Activated naive CD4-positive, alpha-beta T cell treated with anti-CD3 and anti-CD28 coated beads, Interleukin-2, amount 50 U/mL, for 72 hours (primary cell): ENCODE results near the gene TOMM70. TPM values are rescaled to one million over a fixed set of nuclear protein-coding genes. Genes with fewer than 3 reads are reported as not detected.
"Not testable (repeated sequence)": the region's sequence is repeated elsewhere in the genome, so short reads cannot be mapped to it uniquely, and the experiment has no call there.

Source experiments
- ATAC-seq, 2 donors: fragments of 150-1000 bp; cut with Tn5 transposase; 2 replicates each; pipeline ENCODE4 v1.10.0; 2021; ENCODE audit warnings: mild to moderate bottlenecking in 2 of 2, moderate library complexity in 2 of 2
- DNase-seq, 2 donors: peaks; one replicate each; pipeline ENCODE4 v3.0.0; 2021 to 2022; ENCODE audit warnings: low spot score in 2 of 2
- H3K27ac Mint-ChIP-seq, 2 donors: one replicate each; pipeline ENCODE4 v1.8.0; 2022; ENCODE audit warnings: mild to moderate bottlenecking in 2 of 2, mixed read lengths in 2 of 2
- H3K36me3 Mint-ChIP-seq, 2 donors: one replicate each; pipeline ENCODE4 v1.8.0; 2022; ENCODE audit warnings: mixed read lengths in 2 of 2
- H3K9me3 Mint-ChIP-seq, 2 donors: one replicate each; pipeline ENCODE4 v1.8.0; 2022; ENCODE audit warnings: mixed read lengths in 2 of 2
- total RNA-seq, 2 donors: library from RNA; stranded (reverse); gene quantifications; one replicate each; pipeline ENCODE4 v1.2.3, GENCODE V29; 2022

The TOMM70 gene
- total RNA-seq, 2 donors from 2014 or later, result 47.2 to 52.8 TPM

DNA sequence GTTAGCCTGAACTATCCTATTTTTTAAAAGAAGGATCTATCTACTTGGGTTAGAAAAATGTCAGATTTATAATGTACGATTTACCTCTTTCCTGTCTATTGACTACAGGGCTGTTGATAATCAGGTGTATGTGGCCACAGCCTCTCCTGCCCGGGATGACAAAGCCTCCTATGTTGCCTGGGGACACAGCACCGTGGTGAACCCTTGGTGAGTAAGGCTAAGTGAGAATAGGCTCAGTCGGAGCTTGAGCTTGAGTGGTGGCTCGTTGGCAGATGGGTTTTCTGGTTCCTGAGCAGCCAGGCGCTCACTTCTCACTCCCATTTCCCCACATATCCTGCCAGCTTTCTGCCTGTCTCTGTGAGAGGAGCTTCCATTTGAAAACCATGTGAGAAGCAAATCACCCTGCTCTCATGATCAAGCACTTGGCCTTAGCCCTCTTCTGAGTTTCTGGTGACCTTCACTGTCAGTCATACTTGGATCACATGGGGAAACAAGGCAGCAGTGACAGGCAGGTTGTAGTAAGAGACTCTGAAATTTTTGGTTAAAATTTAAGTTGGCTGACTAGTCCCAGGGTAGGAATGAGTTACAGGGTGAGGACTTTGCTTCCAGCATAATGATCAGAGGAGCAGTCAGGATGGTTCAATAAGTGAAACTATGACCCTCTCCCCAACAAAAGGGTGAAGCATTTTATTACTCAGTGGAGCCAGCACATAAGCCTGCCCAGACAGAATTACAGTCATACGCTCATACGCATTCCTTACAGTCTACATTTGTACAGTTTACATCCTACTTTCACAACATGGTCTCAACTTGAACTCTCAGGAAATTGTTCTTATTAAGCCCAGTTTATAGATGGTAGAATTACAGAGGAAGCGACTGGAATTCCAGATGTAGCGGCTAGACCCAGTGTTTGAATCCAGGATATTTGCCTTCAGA is 48.3 kb downstream of the TOMM70 start:
- ATAC-seq, result peak; percentile 24 to 33
- peaks cover 0 to 7% of the 10 kb centered on the region in 2 donors for H3K9me3 Mint-ChIP-seq
- H3K27ac Mint-ChIP-seq, result peak overlapping the region in 1 of 2 donors; percentile 50
- no peak for DNase-seq
- H3K36me3 Mint-ChIP-seq, result peaks cover 30 to 35% of the 10 kb centered on the region in 2 donors

DNA sequence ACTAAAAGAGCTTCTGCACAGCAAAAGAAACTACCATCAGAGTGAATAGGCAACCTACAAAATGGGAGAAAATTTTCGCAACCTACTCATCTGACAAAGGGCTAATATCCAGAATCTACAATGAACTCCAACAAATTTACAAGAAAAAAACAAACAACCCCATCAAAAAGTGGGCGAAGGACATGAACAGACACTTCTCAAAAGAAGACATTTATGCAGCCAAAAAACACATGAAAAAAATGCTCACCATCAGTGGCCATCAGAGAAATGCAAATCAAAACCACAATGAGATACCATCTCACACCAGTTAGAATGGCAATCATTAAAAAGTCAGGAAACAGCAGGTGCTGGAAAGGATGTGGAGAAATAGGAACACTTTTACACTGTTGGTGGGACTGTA is 49.1 kb downstream of the TOMM70 start:
- peaks cover 30 to 35% of the 10 kb centered on the region in 2 donors for H3K36me3 Mint-ChIP-seq
- ATAC-seq, H3K9me3 Mint-ChIP-seq, H3K27ac Mint-ChIP-seq, DNase-seq: not testable (repeated sequence)

DNA sequence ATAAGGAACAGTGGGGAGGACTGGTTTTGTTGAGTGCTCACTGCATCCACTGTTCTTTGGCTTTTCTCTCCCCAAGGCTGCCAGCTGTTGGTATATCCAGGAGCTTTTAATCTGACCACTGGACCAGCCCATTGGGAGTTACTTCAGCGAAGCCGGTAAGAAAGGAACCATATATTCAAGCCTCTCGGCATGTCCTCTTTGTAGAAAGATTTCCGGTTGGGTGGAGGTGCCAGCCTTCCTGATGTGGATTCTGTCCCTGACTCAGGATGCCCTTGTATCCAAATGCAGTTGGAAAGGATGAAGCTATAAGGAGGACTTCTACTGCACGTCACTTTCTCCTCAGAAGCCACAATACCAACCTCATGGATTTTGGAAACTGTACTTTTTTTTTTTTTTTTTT is 52.2 kb downstream of the TOMM70 start:
- ATAC-seq (no peak), DNase-seq (no peak)
- H3K36me3 Mint-ChIP-seq, result peaks cover 42 to 56% of the 10 kb centered on the region in 2 donors

DNA sequence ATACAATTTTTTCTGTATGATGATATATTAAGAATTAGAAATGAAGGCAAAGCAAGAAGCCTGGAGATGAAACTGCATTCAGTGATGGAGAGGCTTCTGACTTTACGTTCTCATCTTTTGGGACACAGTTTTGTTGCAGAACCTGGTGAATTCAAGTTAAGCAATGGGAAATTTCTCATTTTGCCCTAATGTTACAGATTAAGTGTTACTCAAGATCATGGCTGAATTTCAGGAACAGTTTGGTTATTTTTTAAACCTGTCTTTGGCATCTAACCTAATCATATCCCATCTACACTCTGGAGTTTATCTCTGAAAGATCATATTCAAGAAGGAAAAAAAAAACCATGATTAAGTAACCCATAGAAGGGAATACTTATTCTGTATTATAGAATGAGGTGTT is 60.4 kb downstream of the TOMM70 start:
- no peak for ATAC-seq
- no peak overlapping the region for H3K27ac Mint-ChIP-seq
- peaks cover 8 to 39% of the 10 kb centered on the region in 2 donors for H3K36me3 Mint-ChIP-seq
- peaks cover 0 to 4% of the 10 kb centered on the region in 2 donors for H3K9me3 Mint-ChIP-seq
- no peak for DNase-seq

More for the DNA sequence above, 52.2 kb downstream of the TOMM70 start:
- Mint-ChIP-seq H3K9me3 (peaks cover 0 to 7% of the 10 kb centered on the region in 2 donors), H3K27ac (no peak overlapping the region)

DNA sequence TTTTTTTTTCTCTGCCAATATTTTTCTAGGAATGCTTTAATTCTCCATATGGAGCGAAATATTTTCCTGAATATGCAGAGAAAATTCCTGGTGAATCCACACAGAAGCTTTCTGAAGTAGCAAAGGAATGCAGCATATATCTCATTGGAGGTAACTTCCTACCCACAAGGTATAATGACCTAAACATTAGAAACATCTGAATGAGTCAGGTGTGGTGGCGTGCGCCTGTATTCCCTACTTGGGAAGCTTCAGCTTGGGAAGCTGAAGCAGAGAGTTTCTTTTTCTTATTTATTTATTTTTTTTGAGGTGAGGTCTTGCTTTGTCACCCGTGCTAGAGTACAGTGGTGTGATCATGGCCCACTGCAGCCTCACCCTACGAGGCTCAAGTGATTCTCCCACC is 61.1 kb downstream of the TOMM70 start:
- Mint-ChIP-seq H3K9me3 (peaks cover 0 to 4% of the 10 kb centered on the region in 2 donors), H3K27ac (no peak overlapping the region), H3K36me3 (peaks cover 12 to 42% of the 10 kb centered on the region in 2 donors)
- DNase-seq (no peak), ATAC-seq (no peak)

DNA sequence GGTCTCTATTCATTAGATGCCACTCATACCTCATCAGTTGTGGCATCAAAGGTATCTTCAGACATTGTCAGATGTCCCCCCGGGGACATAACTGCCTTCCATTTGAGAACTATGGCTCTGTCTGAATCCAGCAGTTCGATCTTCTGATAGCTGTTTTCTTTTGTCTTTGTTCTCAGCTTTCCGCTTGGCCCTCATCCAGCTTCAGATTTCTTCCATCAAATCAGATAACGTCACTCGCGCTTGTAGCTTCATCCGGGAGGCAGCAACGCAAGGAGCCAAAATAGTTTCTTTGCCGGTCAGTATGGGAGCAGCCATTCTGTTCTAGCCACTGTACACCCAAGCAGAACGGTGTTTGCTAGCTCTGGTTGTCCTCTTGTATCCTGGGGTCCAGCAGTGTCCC is 62.0 kb downstream of the TOMM70 start:
- DNase-seq (no peak), ATAC-seq (no peak)
- peak overlapping the region in 1 of 2 donors; percentile 2 for H3K27ac Mint-ChIP-seq
- peaks cover 12 to 39% of the 10 kb centered on the region in 2 donors for H3K36me3 Mint-ChIP-seq
- peaks cover 0 to 4% of the 10 kb centered on the region in 2 donors for H3K9me3 Mint-ChIP-seq

DNA sequence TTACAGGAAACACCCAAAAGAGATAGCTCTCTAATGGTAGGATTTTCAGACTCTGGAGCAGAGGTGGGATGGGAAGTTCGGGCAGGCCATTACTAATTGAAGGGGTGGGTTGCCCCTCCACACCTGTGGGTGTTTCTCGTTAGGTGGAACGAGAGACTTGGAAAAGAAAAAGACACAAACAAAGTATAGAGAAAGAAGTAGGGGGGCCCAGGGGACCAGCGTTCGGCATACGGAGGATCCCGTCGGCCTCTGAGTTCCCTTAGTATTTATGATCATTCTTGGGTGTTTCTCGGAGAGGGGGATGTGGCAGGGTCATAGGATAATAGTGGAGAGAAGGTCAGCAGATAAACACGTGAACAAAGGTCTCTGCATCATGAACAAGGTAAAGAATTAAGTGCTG is 64.7 kb downstream of the TOMM70 start:
- not testable (repeated sequence) for H3K9me3 Mint-ChIP-seq, DNase-seq, ATAC-seq
- Mint-ChIP-seq H3K36me3 (peaks cover 12 to 16% of the 10 kb centered on the region in 2 donors), H3K27ac (peak overlapping the region; percentile 79 to 93)

DNA sequence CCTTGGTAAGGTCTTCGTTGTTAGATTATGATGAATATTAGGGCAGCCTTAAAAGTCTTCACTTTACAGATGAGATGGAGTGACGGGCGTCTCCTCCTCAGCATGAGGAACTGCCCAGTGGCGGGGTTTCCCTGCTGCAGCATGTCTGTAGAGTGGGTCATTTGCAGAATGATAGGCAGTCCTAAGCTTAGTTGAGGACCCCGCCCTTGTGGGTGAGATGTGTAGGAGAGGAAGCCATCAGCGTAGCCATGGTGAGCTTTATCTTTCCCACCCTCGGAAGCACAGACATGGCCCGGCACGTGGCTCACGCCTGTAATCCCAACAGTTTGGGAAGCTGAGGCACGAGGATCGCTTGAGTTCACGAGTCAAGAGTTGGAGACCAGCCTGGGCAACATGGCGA is 65.5 kb downstream of the TOMM70 start:
- ATAC-seq (no peak), DNase-seq (no peak)
- H3K27ac Mint-ChIP-seq, result peak overlapping the region; percentile 93 to 98
- H3K36me3 Mint-ChIP-seq, result peaks cover 8 to 12% of the 10 kb centered on the region in 2 donors
- no peaks in the 10 kb centered on the region for H3K9me3 Mint-ChIP-seq

DNA sequence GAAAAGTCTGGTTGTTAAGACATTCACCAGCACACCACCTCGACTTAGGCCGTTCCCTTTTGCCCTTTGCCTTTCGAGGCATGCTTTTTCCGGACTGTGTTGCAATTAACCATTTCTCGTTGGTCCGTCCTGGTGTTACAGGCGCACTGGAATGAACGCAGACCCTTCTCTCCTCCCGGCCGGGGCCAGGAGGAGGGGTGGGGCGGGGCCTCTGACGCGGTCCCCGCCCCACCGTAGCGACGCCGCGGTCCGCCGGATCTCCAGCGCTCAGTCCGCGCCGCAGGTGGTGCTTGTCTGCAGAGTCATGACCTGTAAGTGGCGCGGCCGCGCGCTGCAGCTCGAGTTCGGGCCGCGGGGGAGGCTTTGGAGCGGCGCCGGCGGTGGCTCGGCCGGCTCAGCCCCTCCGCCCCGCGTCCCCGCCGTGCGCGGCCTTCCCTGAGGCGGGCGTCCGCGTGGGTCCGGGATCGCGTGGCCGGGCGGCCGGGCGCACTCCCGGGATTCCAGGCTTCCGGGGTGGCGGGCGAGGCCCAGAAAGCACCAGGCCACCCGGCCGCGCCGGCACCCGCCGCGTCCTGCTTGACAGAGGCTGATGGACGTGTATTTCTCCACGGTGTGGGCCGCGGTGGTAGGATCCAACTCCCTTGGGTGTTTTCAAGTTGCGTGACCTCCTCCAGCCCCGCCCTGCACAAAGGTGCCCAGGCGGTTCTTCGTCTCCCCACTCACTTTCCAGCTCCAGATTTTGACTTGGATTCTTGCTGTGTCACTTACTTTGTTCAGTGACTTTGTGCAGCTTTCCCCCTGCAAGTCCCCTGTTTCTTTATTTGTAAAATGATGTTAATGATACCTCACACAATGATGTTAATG is 66.2 kb downstream of the TOMM70 start, which contains the start of gene NIT2:
Gene NIT2, plus strand, starts transcription at position 270 of the 864 bp plus-strand sequence. Its CDS starts 35 bp downstream, at position 305.
- Mint-ChIP-seq H3K9me3 (no peaks in the 10 kb centered on the region), H3K36me3 (peaks cover 7 to 12% of the 10 kb centered on the region in 2 donors), H3K27ac (peak within 1 kb of the TSS; percentile 93 to 98)
- ATAC-seq (peak; percentile 96 to 99), DNase-seq (peak; percentile 80)

DNA sequence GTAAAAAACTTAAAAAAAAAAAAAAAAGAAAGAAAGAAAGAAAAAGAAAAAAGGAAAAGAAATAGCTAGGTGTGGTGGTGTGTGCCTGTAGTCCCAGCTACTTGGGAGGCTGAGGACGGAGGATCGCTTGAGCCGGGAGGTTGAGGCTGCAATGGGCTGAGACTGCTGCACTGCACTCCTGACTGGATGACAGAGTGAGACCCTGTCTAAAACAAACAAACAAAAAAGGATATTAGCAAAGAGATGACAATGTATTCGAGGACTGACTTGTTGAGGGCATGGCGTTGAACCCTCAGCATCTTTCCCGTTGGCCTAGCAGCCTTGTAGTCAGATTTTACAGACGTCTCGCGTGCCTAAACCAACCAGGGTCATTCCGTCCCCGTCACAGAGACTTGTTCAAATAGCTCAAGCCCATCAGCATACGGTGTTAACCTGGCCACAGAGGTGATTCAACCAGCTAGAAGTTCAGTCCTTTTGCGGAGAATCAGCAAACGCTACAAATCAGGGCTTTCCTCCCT is 66.9 kb downstream of the TOMM70 start:
- DNase-seq, result no peak
- Mint-ChIP-seq H3K36me3 (peaks cover 7 to 9% of the 10 kb centered on the region in 2 donors), H3K27ac (peak overlapping the region in 1 of 2 donors; percentile 93), H3K9me3 (no peaks in the 10 kb centered on the region)
- peak in 1 of 2 donors; percentile 55 for ATAC-seq

DNA sequence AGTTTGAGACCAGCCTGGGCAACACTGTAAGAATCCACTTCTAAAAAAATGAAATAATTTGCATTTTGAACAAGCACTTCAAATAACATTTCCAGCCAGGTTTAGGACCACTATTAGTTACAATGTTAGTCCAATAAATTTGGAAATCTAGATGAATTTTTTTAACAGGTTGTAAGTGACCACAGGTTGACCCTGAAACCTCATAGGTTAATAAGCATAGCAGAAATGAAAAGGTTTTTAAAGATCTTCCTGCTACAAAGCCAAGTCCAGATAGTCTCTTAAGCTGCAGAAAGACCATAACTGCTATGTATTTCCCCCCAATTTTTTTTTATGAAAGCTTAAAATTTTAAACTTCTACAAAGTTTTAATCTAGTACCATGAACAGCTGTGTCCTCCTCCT is 67.8 kb downstream of the TOMM70 start:
- no peak for DNase-seq
- Mint-ChIP-seq H3K27ac (no peak overlapping the region), H3K36me3 (peaks cover 6 to 7% of the 10 kb centered on the region in 2 donors), H3K9me3 (no peaks in the 10 kb centered on the region)
- no peak for ATAC-seq

DNA sequence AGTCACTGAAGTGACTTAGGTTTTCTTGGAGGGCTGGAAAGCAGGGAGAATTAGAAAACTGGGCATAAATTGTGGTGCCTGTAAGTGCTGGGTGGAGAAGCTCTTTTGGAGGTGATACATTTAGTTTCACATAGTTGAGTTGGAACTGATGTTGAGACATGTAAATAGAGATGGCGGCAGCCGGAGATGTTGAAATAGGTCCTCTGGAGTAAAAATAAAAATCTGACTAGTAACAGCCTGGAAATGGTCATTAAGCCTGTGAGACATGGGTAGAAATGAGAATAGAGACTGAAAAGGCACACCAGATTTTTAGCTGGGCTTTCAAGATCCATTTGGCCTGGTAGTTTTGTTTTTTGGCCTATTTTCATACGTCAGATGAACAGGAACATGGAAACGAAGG is 69.2 kb downstream of the TOMM70 start:
- ATAC-seq (no peak), DNase-seq (no peak)
- H3K9me3 Mint-ChIP-seq, result no peaks in the 10 kb centered on the region
- peaks cover 6 to 16% of the 10 kb centered on the region in 2 donors for H3K36me3 Mint-ChIP-seq
- peak overlapping the region in 1 of 2 donors; percentile 0 for H3K27ac Mint-ChIP-seq

DNA sequence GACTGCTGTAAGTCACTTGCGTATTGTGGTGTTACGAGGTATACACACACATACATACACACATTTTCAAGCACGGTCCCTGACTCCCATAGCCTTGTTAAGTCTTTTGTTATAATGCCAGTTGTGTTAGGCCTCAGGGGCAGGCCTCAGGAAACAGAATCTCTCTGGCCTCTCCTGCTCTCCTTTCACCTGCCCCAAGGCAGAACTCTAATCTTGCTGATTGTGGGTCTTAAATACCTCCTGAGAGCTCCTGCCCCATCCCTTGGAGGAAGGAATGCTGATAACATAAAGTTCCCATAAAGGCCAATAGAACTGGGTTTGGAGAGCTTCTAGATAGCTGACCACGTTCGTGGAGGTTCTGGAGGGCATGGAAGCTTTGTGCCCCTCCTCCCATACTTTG is 70.2 kb downstream of the TOMM70 start:
- Mint-ChIP-seq H3K9me3 (no peaks in the 10 kb centered on the region), H3K36me3 (peaks cover 6 to 17% of the 10 kb centered on the region in 2 donors), H3K27ac (no peak overlapping the region)
- no peak for DNase-seq
- no peak for ATAC-seq

DNA sequence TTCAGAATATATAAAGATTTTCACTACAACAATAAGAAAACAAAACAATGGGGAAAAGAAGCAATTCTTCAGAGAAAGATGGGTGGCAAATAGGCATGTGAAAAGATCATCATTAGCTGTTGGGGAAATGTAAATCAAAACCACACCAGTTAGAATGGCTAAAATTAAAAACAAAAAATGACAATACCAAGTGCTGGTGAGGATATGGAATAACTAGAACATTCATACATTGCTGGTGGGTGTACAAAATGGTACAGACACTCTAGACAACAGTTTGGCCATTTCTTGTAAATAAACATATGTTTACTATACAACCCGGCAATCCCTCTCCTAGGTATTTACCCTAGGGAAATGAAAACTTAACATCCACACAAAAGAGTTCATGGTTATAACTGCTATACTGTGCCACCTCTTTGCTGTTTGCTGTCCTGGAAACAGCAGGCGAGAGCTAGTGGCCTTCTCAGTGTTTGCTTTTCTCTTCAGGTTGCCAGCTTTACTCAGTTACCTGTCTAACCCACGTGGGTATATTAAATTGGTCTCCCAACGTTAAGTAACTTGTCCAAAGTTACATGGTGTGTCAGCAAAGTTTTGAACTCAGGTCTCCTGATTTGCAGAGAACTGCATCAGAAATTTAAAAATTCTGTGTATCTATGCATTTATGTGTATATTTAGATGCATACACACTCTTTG is 70.9 kb downstream of the TOMM70 start:
- no peak overlapping the region for H3K27ac Mint-ChIP-seq
- H3K36me3 Mint-ChIP-seq, result peaks cover under 1 to 11% of the 10 kb centered on the region in 2 donors
- H3K9me3 Mint-ChIP-seq, result no peaks in the 10 kb centered on the region
- ATAC-seq (no peak), DNase-seq (no peak)

DNA sequence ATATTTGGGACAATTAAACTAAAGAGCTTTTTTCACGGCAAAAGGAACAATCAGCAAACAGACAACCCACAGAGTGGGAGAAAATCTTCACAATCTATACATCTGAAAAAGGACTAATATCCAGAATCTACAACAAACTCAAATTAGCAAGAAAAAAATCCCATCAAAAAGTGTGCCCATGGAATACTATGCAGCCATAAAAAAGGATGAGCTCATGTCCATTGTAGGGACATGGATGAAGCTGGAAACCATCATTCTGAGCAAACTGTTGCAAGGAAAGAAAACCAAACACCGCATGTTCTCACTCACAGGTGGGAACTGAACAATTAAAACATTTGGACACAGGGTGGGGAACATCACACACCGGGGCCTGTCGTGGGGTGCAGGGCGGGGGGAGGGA is 73.5 kb downstream of the TOMM70 start:
- H3K27ac Mint-ChIP-seq, H3K36me3 Mint-ChIP-seq, ATAC-seq: not testable (repeated sequence)

DNA sequence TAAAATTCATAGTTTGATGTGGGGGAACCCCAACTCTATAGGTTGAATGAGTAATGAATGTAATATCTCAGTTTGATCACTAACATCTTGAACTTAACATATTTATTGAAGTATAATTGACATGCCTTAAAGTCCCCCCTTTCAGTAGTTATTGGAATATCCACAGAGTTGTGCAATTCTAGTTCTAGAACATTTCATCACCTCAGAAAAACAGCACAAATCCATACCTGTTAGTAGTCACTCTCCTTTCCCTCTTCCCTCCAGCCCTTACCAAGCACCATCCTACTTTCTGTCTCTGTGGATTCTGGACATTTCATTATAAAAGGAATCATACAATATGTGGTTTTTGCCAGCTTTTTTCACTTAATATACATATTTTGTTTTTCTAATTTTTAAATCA is 75.1 kb downstream of the TOMM70 start:
- ATAC-seq (no peak), DNase-seq (no peak)
- Mint-ChIP-seq H3K27ac (no peak overlapping the region), H3K9me3 (no peaks in the 10 kb centered on the region), H3K36me3 (peaks cover 0 to 10% of the 10 kb centered on the region in 2 donors)

More for the DNA sequence above, 73.5 kb downstream of the TOMM70 start:
- not testable (repeated sequence) for H3K9me3 Mint-ChIP-seq, DNase-seq
